Common myeloid progenitor, CD34-positive (primary cell): ENCODE results near the gene FGF1.

Experiments
- CTCF ChIA-PET: fragments of 350-600 bp; sonication (Branson Sonifier 250); formaldehyde crosslinking; loops from one replicate; lab custom pipeline; 2021; ENCODE audit warnings: antibody characterized with exemption; lab: Charles Lee
- POLR2A ChIA-PET: fragments of 350-600 bp; sonication (Branson Sonifier 250); formaldehyde crosslinking; loops from one replicate; lab custom pipeline; 2021; ENCODE audit warnings: antibody characterized with exemption; lab: Charles Lee
- DNase-seq, 3 donors: peaks; one replicate each; pipeline versions ENCODE4 v3.0.0 to v3.0.0-alpha.2; 2013
- H3K27ac ChIP-seq, 2 experiments: 1 replicate in 1 of 2; 2 replicates in 1 of 2; pipeline ENCODE4 v1.7.0; 2013; ENCODE audit warnings: inconsistent platforms in 2 of 2, low read length in 2 of 2, mild to moderate bottlenecking in 2 of 2, low read depth in 1 of 2, moderate library complexity in 1 of 2; ENCODE audit not compliant: severe bottlenecking in 2 of 2, insufficient read depth in 1 of 2, poor library complexity in 1 of 2
- H3K27me3 ChIP-seq, 5 experiments: replicated peaks in 2 of 5; 1 replicate in 3 of 5; 2 replicates in 2 of 5; pipeline versions ENCODE4 v1.6.1 to v1.7.0; 2013; ENCODE audit warnings: low read length in 4 of 5, mild to moderate bottlenecking in 2 of 5, moderate library complexity in 2 of 5, inconsistent platforms in 1 of 5; ENCODE audit not compliant: insufficient read depth in 5 of 5, control insufficient read depth in 4 of 5
- H3K36me3 ChIP-seq, 4 experiments: 1 replicate in 2 of 4; 2 replicates in 2 of 4; pipeline versions ENCODE4 v1.6.1 to v1.7.0; 2013; ENCODE audit warnings: low read length in 3 of 4, control low read depth in 1 of 4, mild to moderate bottlenecking in 1 of 4; ENCODE audit not compliant: control insufficient read depth in 4 of 4, insufficient read depth in 4 of 4
- H3K4me1 ChIP-seq, 4 experiments: 1 replicate in 3 of 4; 2 replicates in 1 of 4; pipeline versions ENCODE4 v1.6.1 to v1.7.1; 2013; ENCODE audit warnings: low read length in 3 of 4, mild to moderate bottlenecking in 3 of 4, control low read depth in 1 of 4, inconsistent platforms in 1 of 4, moderate library complexity in 1 of 4; ENCODE audit not compliant: control insufficient read depth in 4 of 4, insufficient read depth in 4 of 4; ENCODE audit errors: control extremely low read depth in 1 of 4
- H3K4me3 ChIP-seq, 7 experiments: 1 replicate in 4 of 7; 2 replicates in 3 of 7; pipeline versions ENCODE4 v1.5.1 to v1.7.0; 2013; ENCODE audit warnings: mild to moderate bottlenecking in 7 of 7, low read length in 6 of 7, moderate library complexity in 6 of 7, inconsistent platforms in 2 of 7, low read depth in 2 of 7, control low read depth in 1 of 7; ENCODE audit not compliant: insufficient read depth in 4 of 7, control insufficient read depth in 1 of 7; ENCODE audit errors: extremely low read depth in 1 of 7
- H3K9me3 ChIP-seq, 5 experiments: 1 replicate in 4 of 5; 2 replicates in 1 of 5; pipeline versions ENCODE4 v1.6.1 to v1.7.1; 2013; ENCODE audit warnings: low read length in 4 of 5, mild to moderate bottlenecking in 2 of 5, inconsistent platforms in 1 of 5, low read depth in 1 of 5, moderate library complexity in 1 of 5; ENCODE audit not compliant: control insufficient read depth in 4 of 5, insufficient read depth in 2 of 5; ENCODE audit errors: control extremely low read depth in 1 of 5
- WGBS: methylation state at CpG from one replicate; pipeline ENCODE4 v1.1.5; 2013; ENCODE audit not compliant: insufficient coverage; 5-methylcytosine and 5-hydroxymethylcytosine counted together

Gene FGF1

GRCh38 chr5:142544071-142544753 lies 141.7 kb downstream of the FGF1 start:
- no peak for DNase-seq
- Histone ChIP-seq H3K36me3 (no peaks in the 10 kb centered on the region), H3K27me3 (peaks cover 0 to 13% (median 4%) of the 10 kb centered on the region in 5 experiments), H3K4me3 (no peak overlapping the region), H3K9me3 (no peaks in the 10 kb centered on the region), H3K4me1 (no peaks in the 10 kb centered on the region), H3K27ac (no peak overlapping the region)
- CTCF ChIA-PET: no interaction called here
- WGBS: 100% methylated on average over 7 of the region's 8 CpGs
- POLR2A ChIA-PET: no interaction called here

- POLR2A ChIA-PET: no interaction called here
- no peak overlapping the region for H3K4me3 ChIP-seq
- no peaks in the 10 kb centered on the region for H3K4me1 ChIP-seq
- no peak for DNase-seq
- peaks cover 0 to 13% (median 4%) of the 10 kb centered on the region in 5 experiments for H3K27me3 ChIP-seq
- no peaks in the 10 kb centered on the region for H3K36me3 ChIP-seq
- WGBS: 93% methylated on average over 2 of the region's 3 CpGs
- H3K27ac ChIP-seq: no peak overlapping the region
- CTCF ChIA-PET: no interaction called here
- no peaks in the 10 kb centered on the region for H3K9me3 ChIP-seq
Measured at GRCh38 chr5:142542906-142543305, 143.0 kb downstream of the FGF1 start.
